Liver (tissue), 9 donors: Measurements from ENCODE around the gene MIER1. TPM values are rescaled to one million over a fixed set of nuclear protein-coding genes. Genes with fewer than 3 reads are reported as not detected.
"Not testable (repeated sequence)": the region's sequence is repeated elsewhere in the genome, so short reads cannot be mapped to it uniquely, and the experiment has no call there.

ENCODE experiments used
- DNase-seq: peaks from one replicate; pipeline ENCODE4 v3.0.0-alpha.2; 2017; ENCODE audit warnings: low spot score
- H3K27ac ChIP-seq, 2 donors: one replicate each; pipeline ENCODE4 v1.7.0; 2013; ENCODE audit warnings: inconsistent platforms in 2 of 2, low read length in 2 of 2, control low read depth in 1 of 2, low read depth in 1 of 2, mild to moderate bottlenecking in 1 of 2
- H3K27me3 ChIP-seq, 4 donors: one replicate each; pipeline versions ENCODE4 v1.6.1 to v1.7.0; 2013; ENCODE audit warnings: low read length in 3 of 4, inconsistent platforms in 1 of 4, mild to moderate bottlenecking in 1 of 4, moderate library complexity in 1 of 4; ENCODE audit not compliant: control insufficient read depth in 4 of 4, insufficient read depth in 4 of 4
- H3K36me3 ChIP-seq, 4 donors: one replicate each; pipeline versions ENCODE4 v1.6.1 to v1.7.0; 2013; ENCODE audit warnings: low read length in 3 of 4, mild to moderate bottlenecking in 3 of 4, low read depth in 1 of 4, moderate library complexity in 1 of 4; ENCODE audit not compliant: control insufficient read depth in 4 of 4, insufficient read depth in 3 of 4
- H3K4me1 ChIP-seq, 4 donors: one replicate each; pipeline versions ENCODE4 v1.6.1 to v1.7.0; 2013; ENCODE audit warnings: low read length in 3 of 4, mild to moderate bottlenecking in 3 of 4, moderate library complexity in 1 of 4; ENCODE audit not compliant: control insufficient read depth in 4 of 4, insufficient read depth in 4 of 4
- H3K4me3 ChIP-seq, 3 donors: one replicate each; pipeline versions ENCODE4 v1.6.1 to v1.7.0; 2013; ENCODE audit warnings: low read length in 3 of 3, control low read depth in 1 of 3, low read depth in 1 of 3, mild to moderate bottlenecking in 1 of 3
- H3K9ac ChIP-seq, 2 donors: one replicate each; pipeline ENCODE4 v1.7.0; 2013; ENCODE audit warnings: low read length in 2 of 2, mild to moderate bottlenecking in 2 of 2, moderate library complexity in 2 of 2, control low read depth in 1 of 2, low read depth in 1 of 2
- H3K9me3 ChIP-seq, 4 donors: one replicate each; pipeline versions ENCODE4 v1.6.1 to v1.7.0; 2013; ENCODE audit warnings: low read length in 3 of 4; ENCODE audit not compliant: control insufficient read depth in 4 of 4
- ATF3 ChIP-seq: IDR thresholded peaks from 2 replicates; pipeline ENCODE4 v1.6.1; 2016; ENCODE audit warnings: antibody characterized with exemption
- CTCF ChIP-seq: fragments of 150-350 bp; IDR thresholded peaks from 2 replicates; pipeline ENCODE4 v1.5.1; 2017; ENCODE audit warnings: improper control_type of control experiment, low read depth, low read length; ENCODE audit not compliant: missing input control
- EGR1 ChIP-seq, 2 donors: IDR thresholded peaks; 2 replicates each; pipeline ENCODE4 v1.6.1; 2016 to 2018; ENCODE audit warnings: antibody characterized with exemption in 2 of 2, low read depth in 2 of 2
- FOXA1 ChIP-seq: IDR thresholded peaks from 2 replicates; pipeline ENCODE4 v1.6.1; 2016; ENCODE audit warnings: antibody characterized with exemption
- FOXA2 ChIP-seq: IDR thresholded peaks from 2 replicates; pipeline ENCODE4 v1.6.1; 2016; ENCODE audit warnings: antibody characterized with exemption
- GABPA ChIP-seq, 2 donors: IDR thresholded peaks in 1 of 2; conservative IDR thresholded peaks in 1 of 2; 2 replicates each; pipeline ENCODE4 v1.6.1; 2016; ENCODE audit warnings: antibody characterized with exemption in 2 of 2, mild to moderate bottlenecking in 1 of 2, moderate library complexity in 1 of 2
- HNF4A ChIP-seq, 2 donors: conservative IDR thresholded peaks; 2 replicates each; pipeline ENCODE4 v1.6.1; 2016; ENCODE audit warnings: antibody characterized with exemption in 2 of 2, mild to moderate bottlenecking in 2 of 2
- HNF4G ChIP-seq: IDR thresholded peaks from 2 replicates; pipeline ENCODE4 v1.6.1; 2016; ENCODE audit warnings: antibody characterized with exemption
- JUND ChIP-seq, 2 donors: IDR thresholded peaks; 2 replicates each; pipeline ENCODE4 v1.6.1; 2016; ENCODE audit warnings: antibody characterized with exemption in 2 of 2
- MAX ChIP-seq: IDR thresholded peaks from 2 replicates; pipeline ENCODE4 v1.6.1; 2016; ENCODE audit warnings: antibody characterized with exemption
- NR2F2 ChIP-seq: IDR thresholded peaks from 2 replicates; pipeline ENCODE4 v1.6.1; 2016; ENCODE audit warnings: antibody characterized with exemption
- RAD21 ChIP-seq, 2 donors: IDR thresholded peaks; 2 replicates each; pipeline ENCODE4 v1.6.1; 2016; ENCODE audit warnings: antibody characterized with exemption in 2 of 2, mild to moderate bottlenecking in 2 of 2
- REST ChIP-seq: IDR thresholded peaks from 2 replicates; pipeline ENCODE4 v1.6.1; 2016; ENCODE audit warnings: antibody characterized with exemption, mild to moderate bottlenecking
- RXRA ChIP-seq, 2 donors: IDR thresholded peaks; 2 replicates each; pipeline ENCODE4 v1.6.1; 2017 to 2018; ENCODE audit warnings: antibody characterized with exemption in 2 of 2, mild to moderate bottlenecking in 1 of 2
- SP1 ChIP-seq: IDR thresholded peaks from 2 replicates; pipeline ENCODE4 v1.6.1; 2018; ENCODE audit warnings: antibody characterized with exemption, mild to moderate bottlenecking
- TAF1 ChIP-seq: conservative IDR thresholded peaks from 2 replicates; pipeline ENCODE4 v1.6.1; 2016; ENCODE audit warnings: antibody characterized with exemption, mild to moderate bottlenecking
- YY1 ChIP-seq: IDR thresholded peaks from 2 replicates; pipeline ENCODE4 v1.6.1; 2016; ENCODE audit warnings: antibody characterized with exemption, mild to moderate bottlenecking
- ZBTB33 ChIP-seq: IDR thresholded peaks from 2 replicates; pipeline ENCODE4 v1.6.1; 2016; ENCODE audit warnings: antibody characterized with exemption
- WGBS: extraction: QIAGEN DNeasy Blood & Tissue Kit; methylation state at CpG from one replicate; pipeline ENCODE4 v1.1.7; 2013; 5-methylcytosine and 5-hydroxymethylcytosine counted together
- polyA plus RNA-seq, 2 donors: library from polyadenylated mRNA; stranded (reverse) in 1 of 2; unstranded in 1 of 2; fragments of 200-250 nt in 1 of 2; fragments of >200 nt in 1 of 2; fragmentation: Nextera tagmentation in 1 of 2; extraction: Ambion mirVana in 1 of 2; gene quantifications; one replicate each; pipeline versions ENCODE4 v1.2.1 to v1.2.3, GENCODE V29; 2013 to 2015
- total RNA-seq, 2 donors: library from RNA; depleted of rRNA; stranded (reverse); fragments of >200 nt; gene quantifications; one replicate each; pipeline ENCODE4 v1.2.3, GENCODE V29; 2014
- donor health status: healthy.
- donor health status: healthy.
- donor health status: healthy.
- donor health status: healthy.
- donor health status: healthy.

MIER1 gene
- total and polyA plus RNA-seq, 4 donors = 7.3 to 23.2 (median 16.6) TPM

- no peaks in the 10 kb centered on the region for H3K36me3 ChIP-seq
- no peak for DNase-seq
- H3K9me3 ChIP-seq = no peaks in the 10 kb centered on the region
- 98% methylated on average over 1 of the region's 1 CpG for WGBS
- H3K9ac ChIP-seq = no peak overlapping the region
- H3K4me1 ChIP-seq = no peaks in the 10 kb centered on the region
- no peaks in the 10 kb centered on the region for H3K27me3 ChIP-seq
- H3K27ac ChIP-seq = no peak overlapping the region
- no peak for TF ChIP-seq ATF3
- no peak overlapping the region for H3K4me3 ChIP-seq
These were observed 34.2 kb upstream of the MIER1 start for GRCh38 chr1:66890621-66891020.

- Histone ChIP-seq H3K4me1 (no peaks in the 10 kb centered on the region), H3K9ac (no peak overlapping the region), H3K9me3 (no peaks in the 10 kb centered on the region), H3K27ac (no peak overlapping the region), H3K36me3 (no peaks in the 10 kb centered on the region), H3K27me3 (no peaks in the 10 kb centered on the region), H3K4me3 (no peak overlapping the region)
- no peak for DNase-seq
- no peak for TF ChIP-seq SP1
- WGBS = 91% methylated on average over 3 of the region's 3 CpGs
These were observed 31.1 kb upstream of the MIER1 start for GRCh38 chr1:66893712-66894111.

GRCh38 chr1:66915203-66915602 lies 9.6 kb upstream of the MIER1 start:
- H3K36me3 ChIP-seq, H3K4me3 ChIP-seq, DNase-seq, H3K27ac ChIP-seq, H3K4me1 ChIP-seq, H3K9ac ChIP-seq, H3K27me3 ChIP-seq, H3K9me3 ChIP-seq: not testable (repeated sequence)
- WGBS = 98% methylated on average over 1 of the region's 1 CpG

- Histone ChIP-seq H3K9ac (no peak overlapping the region), H3K36me3 (no peaks in the 10 kb centered on the region), H3K27me3 (no peaks in the 10 kb centered on the region), H3K4me3 (no peak overlapping the region), H3K9me3 (no peaks in the 10 kb centered on the region), H3K27ac (no peak overlapping the region), H3K4me1 (no peaks in the 10 kb centered on the region)
- TF ChIP-seq FOXA2 (no peak), JUND (IDR thresholded peaks at IDR 0.05) (no peak), FOXA1 (no peak), HNF4G (no peak), ATF3 (no peak), YY1 (no peak), RXRA (IDR thresholded peaks at IDR 0.05) (no peak), RAD21 (IDR thresholded peaks at IDR 0.05) (no peak), MAX (no peak), SP1 (no peak), ZBTB33 (no peak), EGR1 (IDR thresholded peaks at IDR 0.05; ENCODE audit: low read depth in 2 of 2) (no peak), HNF4A (conservative IDR thresholded peaks at IDR 0.05) (no peak), NR2F2 (no peak), TAF1 (no peak), REST (no peak), GABPA (IDR thresholded peaks at IDR 0.05 in 1 of 2, conservative IDR thresholded peaks at IDR 0.05 in 1 of 2) (no peak), CTCF (no peak)
- 61% methylated on average over 2 of the region's 2 CpGs for WGBS
- DNase-seq = no peak
These were observed 8.5 kb upstream of the MIER1 start for GRCh38 chr1:66916320-66916719.
